HepG2 (cell line): ENCODE data around the gene B3GNT2. TPM values are rescaled to one million over a fixed set of nuclear protein-coding genes. Genes with fewer than 3 reads are reported as not detected.

Experiments used
- ATF7 ChIP-seq, 2 experiments: fragments of 450-650 bp in 1 of 2; sonication (generic) in 1 of 2; formaldehyde crosslinking in 1 of 2; IDR thresholded peaks; 2 replicates each; pipeline versions ENCODE4 v1.4.0 to v1.6.1; 2016 to 2020; ENCODE audit warnings: antibody characterized with exemption in 1 of 2, mild to moderate bottlenecking in 1 of 2, missing genetic modification reagents in 1 of 2
- CEBPG ChIP-seq: IDR thresholded peaks from 2 replicates; pipeline ENCODE4 v1.6.1; 2016
- ELF3 ChIP-seq: IDR thresholded peaks from 2 replicates; pipeline ENCODE4 v1.6.1; 2016; ENCODE audit warnings: missing genetic modification reagents, missing compliant biosample characterization
- EP300 ChIP-seq, 3 experiments: sonication (generic) in 1 of 3; formaldehyde crosslinking in 1 of 3; IDR thresholded peaks; 2 replicates each; pipeline versions ENCODE4 v1.5.1 to v1.6.1; 2011 to 2020; ENCODE audit warnings: low read depth in 2 of 3, low read length in 2 of 3, borderline replicate concordance in 1 of 3, improper control_type of control experiment in 1 of 3, mild to moderate bottlenecking in 1 of 3, missing genetic modification reagents in 1 of 3, moderate library complexity in 1 of 3
- FIP1L1 ChIP-seq: fragments of 200-400 bp; formaldehyde crosslinking; IDR thresholded peaks from 2 replicates; pipeline ENCODE4 v1.6.1; 2018; ENCODE audit warnings: low read depth, mild to moderate bottlenecking, low read length, moderate library complexity, borderline replicate concordance; ENCODE audit not compliant: insufficient read depth
- FOXJ3 ChIP-seq: sonication (generic); formaldehyde crosslinking; IDR thresholded peaks from 2 replicates; pipeline ENCODE4 v1.4.0; 2020; ENCODE audit warnings: missing genetic modification reagents, mild to moderate bottlenecking, borderline replicate concordance
- GATA4 ChIP-seq: sonication (generic); IDR thresholded peaks from 2 replicates; pipeline ENCODE4 v1.6.1; 2016; ENCODE audit warnings: antibody characterized with exemption, low read depth, borderline replicate concordance
- IKZF5 ChIP-seq: IDR thresholded peaks from 2 replicates; pipeline ENCODE4 v1.6.1; 2018; ENCODE audit warnings: missing genetic modification reagents, mild to moderate bottlenecking, missing compliant biosample characterization
- IRF2 ChIP-seq: IDR thresholded peaks from 2 replicates; pipeline ENCODE4 v1.6.1; 2018; ENCODE audit warnings: missing genetic modification reagents, missing compliant biosample characterization
- KMT2A ChIP-seq: sonication (generic); formaldehyde crosslinking; IDR thresholded peaks from 2 replicates; pipeline ENCODE4 v1.4.0; 2020; ENCODE audit warnings: missing genetic modification reagents
- NONO ChIP-seq, 2 experiments: fragments of 450-650 bp in 1 of 2; sonication (generic) in 1 of 2; formaldehyde crosslinking in 1 of 2; IDR thresholded peaks in 1 of 2; conservative IDR thresholded peaks in 1 of 2; 2 replicates each; pipeline versions ENCODE4 v1.6.1 to v1.8.0; 2017 to 2022; ENCODE audit warnings: mild to moderate bottlenecking in 1 of 2, missing genetic modification reagents in 1 of 2, moderate library complexity in 1 of 2
- PHF21A ChIP-seq: sonication (generic); formaldehyde crosslinking; IDR thresholded peaks from 2 replicates; pipeline ENCODE4 v1.5.0; 2020; ENCODE audit warnings: mild to moderate bottlenecking, missing genetic modification reagents
- PITX1 ChIP-seq: sonication (generic); formaldehyde crosslinking; IDR thresholded peaks from 2 replicates; pipeline ENCODE4 v1.5.1; 2020; ENCODE audit warnings: mild to moderate bottlenecking, missing genetic modification reagents
- POGZ ChIP-seq: sonication (generic); formaldehyde crosslinking; IDR thresholded peaks from 2 replicates; pipeline ENCODE4 v1.4.0; 2020; ENCODE audit warnings: mild to moderate bottlenecking, missing genetic modification reagents
- RFXANK ChIP-seq: IDR thresholded peaks from 2 replicates; pipeline ENCODE4 v1.6.1; 2016
- SP1 ChIP-seq, 2 experiments: fragments of 450-650 bp in 1 of 2; sonication (generic) in 1 of 2; formaldehyde crosslinking in 1 of 2; IDR thresholded peaks; 2 replicates each; pipeline versions ENCODE4 v1.4.0 to v1.6.1; 2016 to 2020; ENCODE audit warnings: missing genetic modification reagents in 1 of 2
- STAT5B ChIP-seq: sonication (generic); formaldehyde crosslinking; IDR thresholded peaks from 2 replicates; pipeline ENCODE4 v1.4.0; 2020; ENCODE audit warnings: missing genetic modification reagents
- TCF7 ChIP-seq: sonication (generic); IDR thresholded peaks from 2 replicates; pipeline ENCODE4 v1.6.1; 2016; ENCODE audit warnings: antibody characterized with exemption, low read depth
- ZFP36L1 ChIP-seq: sonication (generic); formaldehyde crosslinking; IDR thresholded peaks from 2 replicates; pipeline ENCODE4 v1.8.0; 2022; ENCODE audit warnings: mild to moderate bottlenecking, missing genetic modification reagents, moderate library complexity
- ZNF235 ChIP-seq: sonication (generic); formaldehyde crosslinking; IDR thresholded peaks from 2 replicates; pipeline ENCODE4 v1.8.1; 2023; ENCODE audit warnings: mild to moderate bottlenecking, missing genetic modification reagents, borderline replicate concordance
- ZNF496 ChIP-seq: sonication (generic); formaldehyde crosslinking; IDR thresholded peaks from 2 replicates; pipeline ENCODE4 v1.8.1; 2023; ENCODE audit warnings: mild to moderate bottlenecking, moderate library complexity, missing genetic modification reagents; ENCODE audit not compliant: insufficient replicate concordance
- polyA plus RNA-seq, 8 experiments: library from polyadenylated mRNA; depleted of rRNA in 3 of 8; stranded (reverse) in 7 of 8; unstranded in 1 of 8; fragments of >200 nt; fragmentation: Illumina TruSeq in 4 of 8; extraction: Trizol in 4 of 8; gene quantifications; 2 replicates each; pipeline versions ENCODE4 v1.2.1 to v1.2.3, GENCODE V29; 2011 to 2016; ENCODE audit warnings: low read depth in 4 of 8, missing spikeins in 1 of 8, mixed read lengths in 1 of 8; ENCODE audit not compliant: insufficient read depth in 1 of 8
- total RNA-seq, 5 experiments: library from RNA; depleted of rRNA; stranded (reverse); fragments of >200 nt; fragmentation: Illumina TruSeq; extraction: Trizol; gene quantifications; 2 replicates each; pipeline ENCODE4 v1.2.3, GENCODE V29; 2016; ENCODE audit warnings: low read depth in 1 of 5
- TF ChIP-seq, protein P1 (sequence below): IDR thresholded peaks from 2 replicates; pipeline ENCODE4 v1.6.1; 2016; ENCODE audit warnings: missing compliant biosample characterization, missing genetic modification reagents, borderline replicate concordance
- TF ChIP-seq, protein P2 (sequence below): sonication (generic); formaldehyde crosslinking; IDR thresholded peaks from 2 replicates; pipeline ENCODE4 v1.4.0; 2020; ENCODE audit warnings: mild to moderate bottlenecking, missing genetic modification reagents, borderline replicate concordance

Gene B3GNT2
- total and polyA plus RNA-seq, 2 of the 13 experiments (the other 11 are each of a cell fraction or from before 2014, with no cell fraction given), result 26.3 to 28.5 TPM

DNA sequence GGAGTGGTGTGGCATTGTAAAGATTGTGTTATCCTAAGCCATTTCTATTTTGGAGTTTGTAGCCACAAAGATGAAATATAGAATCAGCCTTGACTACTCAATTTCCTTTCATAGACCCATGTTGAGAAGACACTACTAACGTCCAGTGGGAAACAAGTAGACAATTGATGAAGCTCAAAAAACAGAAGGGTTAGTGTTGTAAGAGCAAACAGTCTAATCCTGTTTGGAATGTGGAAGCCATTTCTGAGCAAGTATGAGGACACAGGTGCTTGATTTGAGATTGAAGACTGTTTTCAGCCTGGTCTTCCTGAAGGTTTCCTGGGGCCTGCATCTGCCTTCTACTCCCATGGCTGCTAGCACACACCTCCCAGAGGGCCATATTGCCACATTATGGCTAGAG lies 29.1 kb downstream of the B3GNT2 start (continued):
- TF ChIP-seq IKZF5, result peak; percentile 75; the same call in 1 of the 2 replicates
- peak; percentile 86; the same call in 1 of the 2 replicates for TF ChIP-seq ELF3 (CRISPR knock-in tag)
- no peak for TF ChIP-seq FIP1L1
- TF ChIP-seq IRF2, result peak; percentile 93
- peak; percentile 94; the same call in 1 of the 2 replicates for TF ChIP-seq PITX1 (CRISPR knock-in tag)
- TF ChIP-seq TCF7, result peak; percentile 22; the same call in 1 of the 2 replicates
- TF ChIP-seq, protein P1, sequence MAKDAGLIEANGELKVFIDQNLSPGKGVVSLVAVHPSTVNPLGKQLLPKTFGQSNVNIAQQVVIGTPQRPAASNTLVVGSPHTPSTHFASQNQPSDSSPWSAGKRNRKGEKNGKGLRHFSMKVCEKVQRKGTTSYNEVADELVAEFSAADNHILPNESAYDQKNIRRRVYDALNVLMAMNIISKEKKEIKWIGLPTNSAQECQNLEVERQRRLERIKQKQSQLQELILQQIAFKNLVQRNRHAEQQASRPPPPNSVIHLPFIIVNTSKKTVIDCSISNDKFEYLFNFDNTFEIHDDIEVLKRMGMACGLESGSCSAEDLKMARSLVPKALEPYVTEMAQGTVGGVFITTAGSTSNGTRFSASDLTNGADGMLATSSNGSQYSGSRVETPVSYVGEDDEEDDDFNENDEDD (CRISPR knock-in tag), result no peak
- no peak for TF ChIP-seq ZNF496 (CRISPR knock-in tag)
- TF ChIP-seq, protein P2, sequence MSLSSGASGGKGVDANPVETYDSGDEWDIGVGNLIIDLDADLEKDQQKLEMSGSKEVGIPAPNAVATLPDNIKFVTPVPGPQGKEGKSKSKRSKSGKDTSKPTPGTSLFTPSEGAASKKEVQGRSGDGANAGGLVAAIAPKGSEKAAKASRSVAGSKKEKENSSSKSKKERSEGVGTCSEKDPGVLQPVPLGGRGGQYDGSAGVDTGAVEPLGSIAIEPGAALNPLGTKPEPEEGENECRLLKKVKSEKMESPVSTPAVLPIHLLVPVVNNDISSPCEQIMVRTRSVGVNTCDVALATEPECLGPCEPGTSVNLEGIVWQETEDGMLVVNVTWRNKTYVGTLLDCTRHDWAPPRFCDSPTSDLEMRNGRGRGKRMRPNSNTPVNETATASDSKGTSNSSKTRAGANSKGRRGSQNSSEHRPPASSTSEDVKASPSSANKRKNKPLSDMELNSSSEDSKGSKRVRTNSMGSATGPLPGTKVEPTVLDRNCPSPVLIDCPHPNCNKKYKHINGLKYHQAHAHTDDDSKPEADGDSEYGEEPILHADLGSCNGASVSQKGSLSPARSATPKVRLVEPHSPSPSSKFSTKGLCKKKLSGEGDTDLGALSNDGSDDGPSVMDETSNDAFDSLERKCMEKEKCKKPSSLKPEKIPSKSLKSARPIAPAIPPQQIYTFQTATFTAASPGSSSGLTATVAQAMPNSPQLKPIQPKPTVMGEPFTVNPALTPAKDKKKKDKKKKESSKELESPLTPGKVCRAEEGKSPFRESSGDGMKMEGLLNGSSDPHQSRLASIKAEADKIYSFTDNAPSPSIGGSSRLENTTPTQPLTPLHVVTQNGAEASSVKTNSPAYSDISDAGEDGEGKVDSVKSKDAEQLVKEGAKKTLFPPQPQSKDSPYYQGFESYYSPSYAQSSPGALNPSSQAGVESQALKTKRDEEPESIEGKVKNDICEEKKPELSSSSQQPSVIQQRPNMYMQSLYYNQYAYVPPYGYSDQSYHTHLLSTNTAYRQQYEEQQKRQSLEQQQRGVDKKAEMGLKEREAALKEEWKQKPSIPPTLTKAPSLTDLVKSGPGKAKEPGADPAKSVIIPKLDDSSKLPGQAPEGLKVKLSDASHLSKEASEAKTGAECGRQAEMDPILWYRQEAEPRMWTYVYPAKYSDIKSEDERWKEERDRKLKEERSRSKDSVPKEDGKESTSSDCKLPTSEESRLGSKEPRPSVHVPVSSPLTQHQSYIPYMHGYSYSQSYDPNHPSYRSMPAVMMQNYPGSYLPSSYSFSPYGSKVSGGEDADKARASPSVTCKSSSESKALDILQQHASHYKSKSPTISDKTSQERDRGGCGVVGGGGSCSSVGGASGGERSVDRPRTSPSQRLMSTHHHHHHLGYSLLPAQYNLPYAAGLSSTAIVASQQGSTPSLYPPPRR, result peak; percentile 42; the same call in 1 of the 2 replicates
- TF ChIP-seq GATA4, result no peak
- no peak for TF ChIP-seq ATF7 (IDR thresholded peaks at IDR 0.05)
- no peak for TF ChIP-seq ATF7 (CRISPR knock-in tag; IDR thresholded peaks at IDR 0.05)
- peak; percentile 91 for TF ChIP-seq CEBPG (CRISPR knock-in tag)
- peak; percentile 73 for TF ChIP-seq PHF21A (CRISPR knock-in tag)
- no peak; the same call in 1 of the 2 replicates for TF ChIP-seq RFXANK (CRISPR knock-in tag)
- no peak for TF ChIP-seq ZNF235 (CRISPR knock-in tag)
- no peak for TF ChIP-seq NONO (IDR thresholded peaks at IDR 0.05)
- peak; percentile 53 for TF ChIP-seq NONO (CRISPR knock-in tag; conservative IDR thresholded peaks at IDR 0.05)
- no peak for TF ChIP-seq SP1 (IDR thresholded peaks at IDR 0.05)
- TF ChIP-seq SP1 (CRISPR knock-in tag; IDR thresholded peaks at IDR 0.05), result 0 out of 2 replicates have a peak, but pooled peaks have one; percentile 17
- peak; percentile 69 to 90 for TF ChIP-seq EP300 (IDR thresholded peaks at IDR 0.05; ENCODE audit: low read depth in 2 of 2, low read length in 2 of 2)
- peak; percentile 80; the same call in 1 of the 2 replicates for TF ChIP-seq EP300 (CRISPR knock-in tag; IDR thresholded peaks at IDR 0.05; ENCODE audit: borderline replicate concordance)
- TF ChIP-seq KMT2A (CRISPR knock-in tag), result peak; percentile 23; the same call in 1 of the 2 replicates
- TF ChIP-seq STAT5B (CRISPR knock-in tag), result peak; percentile 49; the same call in 1 of the 2 replicates
- peak; percentile 74; the same call in 1 of the 2 replicates for TF ChIP-seq FOXJ3 (CRISPR knock-in tag)
- peak; percentile 76 for TF ChIP-seq POGZ (CRISPR knock-in tag)
- TF ChIP-seq ZFP36L1 (CRISPR knock-in tag), result peak; percentile 31; the same call in 1 of the 2 replicates
